Stimulated activated CD8-positive, alpha-beta memory T cell treated with anti-CD3 and anti-CD28 coated beads, Interleukin-15, amount 100 ng/mL, for 48 hours (primary cell): ENCODE measurements around the gene DLG2.

Experiments used
- DNase-seq, 2 donors: peaks; one replicate each; pipeline ENCODE4 v3.0.0-alpha.2; 2020; ENCODE audit warnings: low read depth in 2 of 2

Gene DLG2

GRCh38 chr11:84497181-84497580 lies 1130.0 kb downstream of the DLG2 start:
- no peak for DNase-seq

- DNase-seq = no peak
Measured at GRCh38 chr11:84496122-84496521, 1131.0 kb downstream of the DLG2 start.

- no peak for DNase-seq
Measured at GRCh38 chr11:84480131-84480530, 1147.0 kb downstream of the DLG2 start.

GRCh38 chr11:84476581-84476980 lies 1150.6 kb downstream of the DLG2 start:
- no peak for DNase-seq

GRCh38 chr11:84471501-84471900 lies 1155.6 kb downstream of the DLG2 start:
- no peak for DNase-seq

GRCh38 chr11:84468235-84468634 lies 1158.9 kb downstream of the DLG2 start:
- no peak for DNase-seq

- DNase-seq = no peak
Measured at GRCh38 chr11:84465040-84465439, 1162.1 kb downstream of the DLG2 start.

- no peak for DNase-seq
Measured at GRCh38 chr11:84455691-84456090, 1171.5 kb downstream of the DLG2 start.

GRCh38 chr11:84452211-84452610 lies 1174.9 kb downstream of the DLG2 start:
- no peak for DNase-seq

- no peak for DNase-seq
Measured at GRCh38 chr11:84438565-84438964, 1188.6 kb downstream of the DLG2 start.

- no peak for DNase-seq
Measured at GRCh38 chr11:84437071-84437980, 1189.8 kb downstream of the DLG2 start.

GRCh38 chr11:84430661-84431060 lies 1196.5 kb downstream of the DLG2 start:
- no peak for DNase-seq

- no peak for DNase-seq
Measured at GRCh38 chr11:84425673-84426072, 1201.5 kb downstream of the DLG2 start.

GRCh38 chr11:84420271-84420670 lies 1206.9 kb downstream of the DLG2 start:
- DNase-seq = no peak

- DNase-seq = no peak
Measured at GRCh38 chr11:84419616-84420015, 1207.5 kb downstream of the DLG2 start.

GRCh38 chr11:84414920-84415319 lies 1212.2 kb downstream of the DLG2 start:
- no peak for DNase-seq

- no peak for DNase-seq
Measured at GRCh38 chr11:84413549-84413948, 1213.6 kb downstream of the DLG2 start.

GRCh38 chr11:84412862-84413261 lies 1214.3 kb downstream of the DLG2 start:
- no peak for DNase-seq

GRCh38 chr11:84408946-84409411 lies 1218.2 kb downstream of the DLG2 start:
- no peak for DNase-seq

GRCh38 chr11:84407091-84407490 lies 1220.1 kb downstream of the DLG2 start:
- DNase-seq = no peak

- DNase-seq = no peak
Measured at GRCh38 chr11:84398017-84398626, 1229.0 kb downstream of the DLG2 start.

- no peak for DNase-seq
Measured at GRCh38 chr11:84396521-84396920, 1230.6 kb downstream of the DLG2 start.

- DNase-seq = no peak
Measured at GRCh38 chr11:84390441-84391078, 1236.6 kb downstream of the DLG2 start.
